Calu3 (cell line): ENCODE results near the gene CERCAM. TPM values are rescaled to one million over a fixed set of nuclear protein-coding genes. Genes with fewer than 3 reads are reported as not detected.

Experiments used
- BruUV-seq: library from RNA; stranded (reverse); fragments of 400-500 nt; replicated peaks from 2 replicates; lab custom pipeline; 2021; lab: Mats Ljungman, UMichigan
- CTCF ChIA-PET: fragments of 300-600 bp; sonication (Branson Sonifier 250); formaldehyde crosslinking; loops from one replicate; lab custom pipeline; 2022; ENCODE audit warnings: antibody characterized with exemption; lab: Charles Lee
- DNase-seq: peaks from one replicate; pipeline ENCODE4 v3.0.0; 2022
- H3K27ac Mint-ChIP-seq: one replicate; pipeline ENCODE4 v1.8.0; 2022; ENCODE audit warnings: mixed read lengths; ENCODE audit not compliant: unreplicated experiment
- H3K27me3 Mint-ChIP-seq: one replicate; pipeline ENCODE4 v1.8.0; 2022; ENCODE audit warnings: mixed read lengths; ENCODE audit not compliant: unreplicated experiment
- H3K36me3 Mint-ChIP-seq: one replicate; pipeline ENCODE4 v1.8.0; 2022; ENCODE audit warnings: mild to moderate bottlenecking, moderate library complexity, mixed read lengths; ENCODE audit not compliant: insufficient read depth, unreplicated experiment
- H3K4me1 Mint-ChIP-seq: one replicate; pipeline ENCODE4 v1.8.0; 2022; ENCODE audit warnings: mild to moderate bottlenecking, low read depth, mixed read lengths; ENCODE audit not compliant: unreplicated experiment
- H3K4me3 Mint-ChIP-seq: one replicate; pipeline ENCODE4 v1.8.0; 2022; ENCODE audit warnings: mild to moderate bottlenecking, low read depth, moderate library complexity, mixed read lengths; ENCODE audit not compliant: unreplicated experiment
- H3K9me3 Mint-ChIP-seq: one replicate; pipeline ENCODE4 v1.8.0; 2022; ENCODE audit warnings: low read depth, mixed read lengths; ENCODE audit not compliant: unreplicated experiment
- CTCF ChIP-seq: fragments of 200-600 bp; IDR thresholded peaks from one replicate; pipeline ENCODE4 v1.8.0; 2022; ENCODE audit warnings: antibody characterized with exemption; ENCODE audit not compliant: unreplicated experiment
- intact Hi-C: fragments of 100-400 bp; cut with micrococcal nuclease; formaldehyde crosslinking; loops from one replicate; pipeline ENCODE4 v1.10.0; 2022; ENCODE audit not compliant: unreplicated experiment
- total RNA-seq: library from RNA; stranded (reverse); gene quantifications from 2 replicates; pipeline ENCODE4 v1.2.3, GENCODE V29; 2022

Gene CERCAM
- total RNA-seq, 1 experiment from 2014 or later, result 11.5 TPM

GRCh38 chr9:128404560-128404959 is 16.1 kb upstream of the CERCAM start:
- peaks cover 7% of the 10 kb centered on the region for H3K27me3 Mint-ChIP-seq
- no peak for TF ChIP-seq CTCF
- no peak overlapping the region for H3K27ac Mint-ChIP-seq
- no peak overlapping the region for H3K4me3 Mint-ChIP-seq
- no peaks in the 10 kb centered on the region for H3K4me1 Mint-ChIP-seq
- no peaks in the 10 kb centered on the region for H3K36me3 Mint-ChIP-seq
- CTCF ChIA-PET, result no interaction called here
- no TSS peak for BruUV-seq
- intact Hi-C loops, result no loop called here
- no peaks in the 10 kb centered on the region for H3K9me3 Mint-ChIP-seq
- DNase-seq, result no peak

GRCh38 chr9:128405077-128405779 is 15.4 kb upstream of the CERCAM start:
- DNase-seq, result no peak
- no peak for TF ChIP-seq CTCF
- Mint-ChIP-seq H3K27me3 (peaks cover under 1% of the 10 kb centered on the region), H3K4me3 (no peak overlapping the region), H3K9me3 (no peaks in the 10 kb centered on the region), H3K4me1 (no peaks in the 10 kb centered on the region), H3K36me3 (no peaks in the 10 kb centered on the region), H3K27ac (no peak overlapping the region)
- BruUV-seq, result no TSS peak
- intact Hi-C loops, result no loop called here
- CTCF ChIA-PET, result no interaction called here

- H3K9me3 Mint-ChIP-seq, result no peaks in the 10 kb centered on the region
- CTCF ChIA-PET, result no interaction called here
- DNase-seq, result no peak
- TF ChIP-seq CTCF, result no peak
- no peak overlapping the region for H3K4me3 Mint-ChIP-seq
- intact Hi-C loops, result no loop called here
- BruUV-seq, result no TSS peak
- H3K27ac Mint-ChIP-seq, result no peak overlapping the region
- H3K36me3 Mint-ChIP-seq, result no peaks in the 10 kb centered on the region
- H3K27me3 Mint-ChIP-seq, result peaks cover under 1% of the 10 kb centered on the region
- no peaks in the 10 kb centered on the region for H3K4me1 Mint-ChIP-seq
Observed at GRCh38 chr9:128405780-128406171, 14.9 kb upstream of the CERCAM start.

- intact Hi-C loops, result no loop called here
- no peak for DNase-seq
- H3K9me3 Mint-ChIP-seq, result no peaks in the 10 kb centered on the region
- peaks cover 12% of the 10 kb centered on the region for H3K27me3 Mint-ChIP-seq
- no peak overlapping the region for H3K4me3 Mint-ChIP-seq
- H3K4me1 Mint-ChIP-seq, result no peaks in the 10 kb centered on the region
- CTCF ChIA-PET, result no interaction called here
- BruUV-seq, result no TSS peak
- no peak for TF ChIP-seq CTCF
- H3K27ac Mint-ChIP-seq, result no peak overlapping the region
- H3K36me3 Mint-ChIP-seq, result no peaks in the 10 kb centered on the region
Observed at GRCh38 chr9:128406848-128407391, 13.7 kb upstream of the CERCAM start.
